ENCODE results near the gene NRXN3.

NRXN3 gene

DNA sequence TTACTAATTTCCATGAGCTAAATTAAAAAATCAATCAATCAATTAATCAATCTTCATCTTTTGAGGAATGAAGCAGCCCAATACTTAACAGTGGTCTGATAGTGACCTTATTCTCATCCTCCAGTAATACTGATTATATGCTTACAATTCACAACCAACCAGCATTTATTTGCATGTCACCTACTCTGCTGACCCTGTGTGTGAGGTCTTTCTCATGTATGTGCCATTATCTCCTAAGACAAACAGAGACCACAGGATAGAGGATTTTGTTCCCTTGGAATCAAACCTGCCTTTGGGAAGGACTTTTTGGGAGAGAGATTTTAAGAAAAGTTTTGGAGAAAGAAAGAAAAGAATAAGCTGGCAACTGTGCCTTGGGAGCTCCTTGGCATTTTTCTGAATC is 197.2 kb downstream of the NRXN3 start:
- no peak for DNase-seq (ENCODE audit: low spot score)
- TF ChIP-seq, protein P1, sequence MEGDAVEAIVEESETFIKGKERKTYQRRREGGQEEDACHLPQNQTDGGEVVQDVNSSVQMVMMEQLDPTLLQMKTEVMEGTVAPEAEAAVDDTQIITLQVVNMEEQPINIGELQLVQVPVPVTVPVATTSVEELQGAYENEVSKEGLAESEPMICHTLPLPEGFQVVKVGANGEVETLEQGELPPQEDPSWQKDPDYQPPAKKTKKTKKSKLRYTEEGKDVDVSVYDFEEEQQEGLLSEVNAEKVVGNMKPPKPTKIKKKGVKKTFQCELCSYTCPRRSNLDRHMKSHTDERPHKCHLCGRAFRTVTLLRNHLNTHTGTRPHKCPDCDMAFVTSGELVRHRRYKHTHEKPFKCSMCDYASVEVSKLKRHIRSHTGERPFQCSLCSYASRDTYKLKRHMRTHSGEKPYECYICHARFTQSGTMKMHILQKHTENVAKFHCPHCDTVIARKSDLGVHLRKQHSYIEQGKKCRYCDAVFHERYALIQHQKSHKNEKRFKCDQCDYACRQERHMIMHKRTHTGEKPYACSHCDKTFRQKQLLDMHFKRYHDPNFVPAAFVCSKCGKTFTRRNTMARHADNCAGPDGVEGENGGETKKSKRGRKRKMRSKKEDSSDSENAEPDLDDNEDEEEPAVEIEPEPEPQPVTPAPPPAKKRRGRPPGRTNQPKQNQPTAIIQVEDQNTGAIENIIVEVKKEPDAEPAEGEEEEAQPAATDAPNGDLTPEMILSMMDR (IDR thresholded peaks at IDR 0.05; ENCODE audit: extremely low read depth, missing control alignments): no peak

DNA sequence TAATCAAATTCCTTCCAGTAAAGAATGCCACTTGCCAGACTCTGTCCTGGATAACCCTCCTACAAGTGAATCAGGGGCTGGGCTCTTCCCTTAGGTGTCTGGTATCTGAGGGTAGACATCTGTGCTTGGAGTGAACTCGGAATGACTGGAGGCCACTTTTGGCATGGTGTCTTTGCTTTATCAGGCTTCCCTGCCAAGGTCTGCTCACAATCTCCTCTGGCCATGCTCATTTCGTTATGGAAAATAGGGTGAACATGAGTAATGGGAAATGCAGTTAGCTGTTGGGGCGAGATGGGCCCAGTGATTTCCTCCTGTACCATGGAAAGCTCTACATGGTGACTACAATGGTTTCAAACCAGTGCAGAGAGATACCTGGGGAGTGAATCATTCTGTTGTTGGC is 212.9 kb downstream of the NRXN3 start:
- DNase-seq (ENCODE audit: low spot score): no peak
- TF ChIP-seq, protein P1 (IDR thresholded peaks at IDR 0.05; ENCODE audit: extremely low read depth, missing control alignments): no peak

DNA sequence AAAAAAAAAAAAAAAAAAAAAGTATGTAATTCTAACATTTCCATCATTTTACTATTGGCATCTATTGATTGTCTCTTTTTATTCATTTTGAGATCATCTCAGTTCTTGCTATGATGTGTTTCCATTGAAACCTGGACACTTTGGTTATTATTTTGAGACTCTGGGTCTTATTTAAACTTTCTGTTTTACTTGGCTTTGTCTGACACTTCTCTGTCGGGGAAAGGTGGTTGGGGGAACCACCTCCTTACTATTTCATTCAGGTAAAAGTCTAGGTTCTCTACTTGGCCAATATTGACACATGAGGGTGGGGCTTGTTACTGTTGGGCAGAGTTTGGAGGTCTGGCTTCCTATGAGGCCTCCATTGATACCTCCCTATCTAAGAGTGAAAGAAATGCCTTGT is 228.0 kb downstream of the NRXN3 start:
- TF ChIP-seq, protein P1 (IDR thresholded peaks at IDR 0.05; ENCODE audit: extremely low read depth, missing control alignments): no peak
- DNase-seq (ENCODE audit: low spot score): no peak

DNA sequence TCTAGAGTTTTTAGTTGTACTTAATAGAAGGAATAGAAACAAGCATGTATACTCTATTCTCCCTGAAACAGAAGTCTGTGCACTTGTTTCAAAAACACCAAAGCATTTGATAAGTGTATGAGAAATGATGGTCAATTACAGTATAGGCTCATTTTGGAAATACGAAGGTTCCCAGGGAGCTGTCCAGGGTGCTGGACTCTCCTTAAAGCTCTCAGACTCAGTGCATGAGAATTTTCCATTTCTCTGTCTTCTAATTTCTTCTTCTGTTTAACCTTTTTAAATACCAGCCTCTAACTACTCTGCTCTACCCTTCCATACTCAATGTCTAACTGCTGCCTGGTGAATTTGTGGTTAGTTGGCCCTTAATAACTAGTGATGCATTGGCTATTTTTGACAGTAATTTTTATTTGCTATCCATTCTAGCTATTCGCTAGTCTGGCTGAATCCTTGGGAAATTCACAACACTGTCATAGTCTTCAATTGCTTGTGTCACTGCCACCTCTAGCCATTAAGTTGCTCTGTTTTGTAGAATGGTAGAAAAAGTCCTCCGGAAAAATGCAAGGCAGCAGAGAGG is 229.2 kb downstream of the NRXN3 start:
- TF ChIP-seq, protein P1 (IDR thresholded peaks at IDR 0.05; ENCODE audit: extremely low read depth, missing control alignments): no peak
- no peak for DNase-seq (ENCODE audit: low spot score)

DNA sequence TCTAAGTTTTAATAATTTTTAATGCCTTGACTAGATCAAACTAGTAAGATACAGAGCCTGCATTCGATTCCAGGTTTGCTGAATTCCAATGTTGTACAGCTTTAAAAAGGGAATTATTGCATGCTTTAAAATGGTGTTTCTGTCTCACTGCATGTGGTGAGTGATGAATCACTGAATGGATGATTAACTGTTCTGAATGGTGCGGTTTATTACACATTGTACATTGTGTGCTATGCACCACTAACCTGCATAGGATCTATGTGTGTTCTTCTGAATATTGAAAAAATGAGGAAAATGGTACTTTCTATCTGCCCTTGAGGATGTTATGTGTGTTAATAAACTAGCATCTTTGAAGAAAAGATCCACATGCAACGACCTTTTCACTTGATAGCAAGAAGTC is 231.7 kb downstream of the NRXN3 start:
- TF ChIP-seq, protein P1 (IDR thresholded peaks at IDR 0.05; ENCODE audit: extremely low read depth, missing control alignments): no peak
- DNase-seq (ENCODE audit: low spot score): no peak

DNA sequence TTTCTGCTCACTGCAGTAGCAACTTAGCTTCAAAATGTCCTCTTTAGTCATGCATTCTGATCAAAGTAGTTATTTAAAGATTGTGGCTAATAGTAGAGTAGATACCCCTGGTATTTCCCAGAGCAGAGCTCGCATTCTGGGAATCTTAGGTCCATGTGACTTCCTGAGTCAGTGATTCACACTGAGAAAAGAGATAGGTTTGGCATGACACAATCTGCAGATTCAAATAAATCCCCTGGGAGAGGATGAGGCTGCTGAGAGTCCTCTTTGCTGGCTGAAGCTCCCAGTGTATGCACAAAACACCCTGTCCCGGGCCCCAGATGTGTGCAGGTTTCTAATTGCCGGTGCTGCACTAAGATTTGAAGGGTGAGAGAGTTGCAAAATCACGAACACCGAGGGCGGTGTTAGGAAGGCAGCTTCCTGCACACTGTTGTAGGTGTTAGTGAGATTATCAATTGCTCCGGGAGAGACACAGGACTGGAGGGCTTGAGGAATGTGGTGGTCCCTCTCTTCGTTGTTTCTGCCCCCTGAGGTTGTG is 233.2 kb downstream of the NRXN3 start:
- peak; percentile 27 for DNase-seq (ENCODE audit: low spot score)
- TF ChIP-seq, protein P1 (IDR thresholded peaks at IDR 0.05; ENCODE audit: extremely low read depth, missing control alignments): no peak

DNA sequence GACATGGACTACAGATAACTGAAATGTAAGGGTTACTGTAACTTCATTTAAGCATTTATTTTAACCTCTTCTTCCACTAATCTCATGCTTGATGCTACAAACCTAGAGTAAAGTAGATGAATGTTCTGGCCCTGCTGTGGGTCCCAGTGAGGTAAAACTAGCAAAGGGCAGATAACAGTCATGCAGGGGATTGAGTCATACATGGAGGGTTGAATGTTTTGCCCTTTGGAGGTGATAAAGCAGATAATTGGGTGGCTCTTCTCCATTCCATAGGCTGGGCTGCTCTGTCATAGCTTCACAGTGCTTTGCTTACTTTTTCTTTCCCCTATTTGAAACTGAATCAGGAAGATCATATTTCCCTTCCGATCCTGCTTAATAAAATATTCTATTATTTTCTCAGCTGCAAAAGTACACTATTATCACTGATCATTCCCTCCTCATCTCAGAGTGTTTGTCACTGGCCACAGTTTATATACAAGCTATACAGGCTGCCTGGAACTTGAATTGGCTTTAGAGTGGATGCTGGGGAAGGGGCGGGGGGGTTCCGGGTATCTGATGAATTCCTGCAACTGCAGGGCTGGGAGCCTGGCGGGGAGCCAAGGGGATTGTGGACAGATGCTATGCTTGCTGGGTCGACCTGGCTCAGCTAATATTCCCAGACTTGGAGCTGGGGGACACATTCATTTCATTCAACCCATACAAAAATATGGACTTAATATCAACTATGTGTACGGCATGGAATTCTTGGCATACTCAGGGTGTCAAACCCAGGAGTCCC is 235.1 kb downstream of the NRXN3 start:
- DNase-seq (ENCODE audit: low spot score): no peak
- TF ChIP-seq, protein P1 (IDR thresholded peaks at IDR 0.05; ENCODE audit: extremely low read depth, missing control alignments): no peak

Data from GM20000 (cell line).